ENCODE results near the gene TRIO.
"Not testable (repeated sequence)": the region's sequence is repeated elsewhere in the genome, so short reads cannot be mapped to it uniquely, and the experiment has no call there.

Gene TRIO

DNA sequence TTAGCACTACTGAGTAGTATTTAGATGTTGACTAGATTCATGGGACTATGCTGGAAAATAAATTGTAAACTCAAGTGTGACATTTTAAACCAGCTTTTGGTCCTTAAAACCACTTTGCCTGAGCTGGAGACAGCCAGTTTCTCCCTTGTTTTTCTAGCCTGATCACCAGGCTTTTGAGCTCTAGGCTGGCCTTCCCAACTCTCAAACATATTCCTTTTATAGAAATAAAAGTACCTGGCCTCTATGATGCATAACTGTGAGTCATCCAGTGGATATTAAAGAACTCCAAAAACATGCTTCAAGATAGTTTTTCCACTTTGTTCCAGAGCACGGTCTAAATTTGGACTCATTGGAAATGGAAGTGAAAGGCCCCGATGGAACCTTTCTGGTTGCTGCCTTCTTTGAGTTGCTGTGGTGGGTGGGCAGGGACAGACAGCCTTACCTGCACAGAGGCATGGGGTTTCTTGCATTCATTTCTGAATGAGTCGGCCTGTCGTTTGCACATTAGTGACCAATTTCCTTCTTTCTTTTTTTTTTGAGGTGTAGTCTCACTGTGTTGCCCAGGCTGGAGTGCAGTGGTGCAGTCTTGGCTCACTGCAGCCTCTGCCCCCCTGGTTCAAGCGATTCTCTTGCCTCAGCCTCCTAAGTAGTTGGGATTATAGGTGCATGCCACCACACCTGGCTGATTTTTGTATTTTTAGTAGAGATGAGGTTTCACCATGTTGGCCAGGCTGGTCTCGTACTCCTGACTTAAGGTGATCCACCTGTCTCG, 43.1 kb downstream of the TRIO start:
- no peak for DNase-seq (ENCODE audit: low read depth in 2 of 2)

- no peak for DNase-seq (ENCODE audit: low read depth in 2 of 2)
Observed at GRCh38 chr5:14187157-14187556, 44.0 kb downstream of the TRIO start.

- no peak for DNase-seq (ENCODE audit: low read depth in 2 of 2)
Observed at GRCh38 chr5:14187660-14188059, 44.5 kb downstream of the TRIO start.

DNA sequence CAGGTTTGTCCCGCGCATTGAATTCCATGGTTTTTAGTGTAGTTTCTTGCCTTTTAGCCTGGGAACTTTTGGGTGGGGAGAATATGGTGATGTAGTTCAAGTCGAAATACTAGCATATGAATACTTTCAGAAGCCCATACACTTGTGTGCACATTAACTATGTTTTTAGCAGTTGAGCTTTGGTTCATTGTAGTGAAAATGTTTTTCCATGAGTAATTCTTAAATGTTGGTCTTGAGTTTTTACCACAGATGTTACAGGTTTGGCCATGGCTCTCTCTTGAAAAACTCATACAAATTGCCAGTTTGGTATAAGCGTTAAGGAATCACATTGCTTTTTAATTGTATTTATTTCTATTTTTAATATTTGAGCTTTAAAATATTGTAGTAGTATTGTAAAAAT, 45.6 kb downstream of the TRIO start:
- DNase-seq (ENCODE audit: low read depth in 2 of 2) = no peak

- no peak for DNase-seq (ENCODE audit: low read depth in 2 of 2)
Observed at GRCh38 chr5:14189680-14190079, 46.5 kb downstream of the TRIO start.

- DNase-seq (ENCODE audit: low read depth in 2 of 2) = no peak
Observed at GRCh38 chr5:14190194-14191164, 47.3 kb downstream of the TRIO start.

DNA sequence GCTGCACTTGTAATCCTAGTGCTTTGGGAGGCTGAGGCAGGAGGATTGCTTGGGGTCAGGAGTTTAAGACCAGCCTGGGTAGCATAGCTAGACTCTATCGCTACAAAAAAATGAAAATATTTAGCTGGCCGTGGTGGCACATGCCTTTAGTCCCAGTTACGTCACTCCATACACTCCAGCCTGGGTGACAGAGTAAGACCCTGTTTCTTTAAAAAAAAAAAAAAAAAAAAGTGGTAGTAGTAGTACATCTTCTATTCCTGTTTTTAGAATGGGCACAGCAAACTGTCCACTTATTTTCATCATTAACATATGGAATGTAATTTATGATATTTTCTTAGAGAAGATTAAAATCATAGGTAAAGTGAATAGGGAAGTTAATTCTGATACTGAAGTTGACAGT, 48.2 kb downstream of the TRIO start:
- no peak for DNase-seq (ENCODE audit: low read depth in 2 of 2)

GRCh38 chr5:14193496-14193895, 50.4 kb downstream of the TRIO start:
- no peak for DNase-seq (ENCODE audit: low read depth in 2 of 2)

- DNase-seq (ENCODE audit: low read depth in 2 of 2) = no peak
Observed at GRCh38 chr5:14195588-14195987, 52.4 kb downstream of the TRIO start.

DNA sequence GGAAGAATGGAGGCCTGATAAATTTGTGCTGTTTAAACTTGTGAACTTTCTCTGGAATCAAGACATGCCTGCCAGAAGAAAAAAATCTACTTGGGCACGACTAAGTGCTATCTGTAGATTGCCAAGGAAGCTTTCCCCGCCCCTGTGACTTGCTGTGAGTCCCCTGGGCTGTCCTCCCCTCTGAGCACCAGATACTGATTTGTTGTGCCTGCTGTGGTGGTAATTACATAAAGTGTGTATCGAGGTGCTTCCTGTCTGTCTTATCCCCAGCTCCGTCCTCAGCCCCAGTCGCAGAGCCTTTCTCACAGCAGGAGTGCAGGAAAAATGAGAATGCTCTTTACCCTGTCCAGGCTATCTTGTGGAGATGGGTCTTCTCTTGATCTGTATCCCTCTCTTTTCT, 53.9 kb downstream of the TRIO start:
- DNase-seq (ENCODE audit: low read depth in 2 of 2) = no peak

DNA sequence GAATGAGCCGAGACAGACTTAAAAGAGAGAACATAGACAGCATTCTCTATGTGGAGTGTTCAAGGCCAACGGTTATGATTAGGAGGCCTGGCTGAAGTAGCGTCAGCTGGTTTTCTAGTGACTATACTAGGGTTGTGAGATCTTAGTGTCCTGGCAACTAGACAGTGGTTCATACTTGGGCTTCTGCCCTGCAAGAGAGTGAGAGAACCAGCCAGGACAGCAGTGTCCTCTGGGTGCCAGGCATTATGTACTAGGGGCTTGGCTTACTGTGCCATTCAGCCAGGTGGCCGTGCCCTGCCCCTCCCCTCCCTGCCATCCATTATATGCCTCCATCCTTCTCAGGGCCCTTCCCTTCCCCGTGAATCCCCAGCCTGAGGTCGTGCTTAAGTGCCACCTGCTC, 56.8 kb downstream of the TRIO start:
- DNase-seq (ENCODE audit: low read depth in 2 of 2) = no peak

DNA sequence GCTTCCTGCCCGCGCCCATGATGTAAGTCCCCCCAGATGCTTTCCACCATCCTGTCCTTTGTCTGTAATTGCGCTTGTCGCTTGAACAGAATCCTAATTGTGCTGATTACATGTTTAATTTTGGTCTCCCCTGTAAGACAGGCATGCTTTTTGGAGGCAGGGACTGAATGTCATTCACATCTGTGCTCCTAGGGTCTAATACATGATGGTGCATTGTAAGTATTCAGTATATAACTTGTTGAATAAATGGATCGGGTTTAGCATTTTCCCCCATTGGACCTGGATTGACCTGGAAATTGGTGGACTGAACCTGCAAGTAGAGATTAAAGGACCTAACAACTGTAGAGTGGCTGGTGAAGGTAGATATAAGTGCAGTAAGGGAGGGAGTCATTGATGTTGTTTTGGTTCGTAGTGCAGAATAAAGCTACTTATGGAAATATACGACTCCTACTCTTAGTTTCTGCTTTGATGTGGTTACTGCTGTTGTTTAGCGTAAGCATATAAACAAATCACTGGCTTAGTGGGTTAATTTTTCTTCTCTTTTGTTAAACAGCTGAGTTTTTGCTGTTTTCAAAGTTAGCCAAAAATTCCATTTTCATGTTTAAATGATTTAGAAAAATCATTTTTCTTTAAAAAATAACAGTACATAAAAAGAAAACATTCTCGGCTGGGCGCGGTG, 57.3 kb downstream of the TRIO start:
- DNase-seq (ENCODE audit: low read depth in 2 of 2) = no peak

GRCh38 chr5:14201325-14202045, 58.3 kb downstream of the TRIO start:
- no peak for DNase-seq (ENCODE audit: low read depth in 2 of 2)

DNA sequence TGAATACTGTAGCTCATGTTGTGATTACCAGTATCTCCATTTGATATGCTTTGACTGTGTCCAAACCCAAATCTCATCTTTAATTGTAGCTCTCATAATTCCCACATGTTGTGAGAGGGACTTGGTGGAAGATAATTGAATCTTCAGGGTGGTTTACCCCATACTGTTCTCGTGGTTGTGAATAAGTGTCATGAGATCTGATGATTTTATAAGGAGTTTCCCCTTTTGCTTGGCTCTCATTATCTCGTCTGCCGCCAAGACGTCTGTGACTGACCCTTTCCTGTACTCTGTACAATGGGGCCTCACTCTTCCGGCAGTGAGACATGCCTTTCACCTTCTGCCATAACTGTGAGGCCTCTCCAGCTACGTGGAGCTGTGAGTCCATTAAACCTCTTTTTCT, 59.3 kb downstream of the TRIO start:
- no peak for DNase-seq (ENCODE audit: low read depth in 2 of 2)

GRCh38 chr5:14204011-14204670, 61.0 kb downstream of the TRIO start:
- DNase-seq (ENCODE audit: low read depth in 2 of 2) = no peak

GRCh38 chr5:14204785-14205321, 61.7 kb downstream of the TRIO start:
- DNase-seq (ENCODE audit: low read depth in 2 of 2) = no peak

DNA sequence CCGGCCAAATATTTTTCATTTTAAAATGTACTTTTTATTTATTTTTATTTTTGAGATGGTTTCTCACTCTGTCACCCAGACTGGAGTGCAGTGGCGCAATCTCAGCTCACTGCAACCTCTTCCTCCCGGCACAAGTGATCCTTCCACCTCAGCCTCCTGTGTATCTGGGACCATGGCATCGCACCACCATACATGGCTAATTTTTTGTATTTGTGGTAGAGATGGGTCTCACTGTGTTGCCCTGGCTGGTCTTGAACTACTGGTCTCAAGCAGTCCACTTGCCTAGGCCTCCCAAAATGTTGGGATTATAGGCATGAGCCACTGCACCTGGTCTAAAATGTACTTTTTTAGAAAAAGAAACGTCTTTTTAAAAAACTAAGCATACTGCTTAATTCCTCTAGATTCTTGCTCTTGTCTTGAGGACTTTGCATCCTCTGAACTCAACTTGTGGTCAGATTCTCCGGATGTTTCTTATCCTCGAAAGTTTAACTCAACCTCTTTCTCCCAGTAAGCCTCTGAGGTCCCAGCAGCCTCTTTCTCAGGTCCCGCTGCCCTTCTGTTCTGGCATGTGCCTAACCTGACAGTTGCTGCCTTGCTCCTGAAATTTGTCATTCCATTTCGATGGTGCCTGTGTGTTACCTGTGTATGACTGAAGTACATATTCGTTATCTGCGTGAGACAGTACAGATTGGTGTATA, 63.0 kb downstream of the TRIO start:
- no peak for DNase-seq (ENCODE audit: low read depth in 2 of 2)

DNA sequence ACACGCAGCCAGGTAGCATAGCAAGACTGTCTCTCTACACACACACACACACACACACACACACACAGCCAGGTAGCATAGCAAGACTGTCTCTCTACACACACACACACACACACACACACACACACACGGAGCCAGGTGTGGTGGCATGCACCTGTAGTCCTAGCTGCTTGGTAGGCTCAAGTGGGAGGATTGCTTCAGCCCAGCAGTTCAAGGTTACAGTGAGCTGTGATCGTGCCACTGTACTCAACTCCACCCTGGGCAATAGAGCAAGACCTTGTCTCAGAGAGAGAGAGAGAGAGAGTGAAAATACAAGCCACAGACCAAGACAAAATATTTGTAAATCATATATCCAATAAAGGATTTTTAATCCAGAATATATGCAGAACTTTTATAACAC, 64.3 kb downstream of the TRIO start:
- not testable (repeated sequence) for DNase-seq (ENCODE audit: low read depth in 2 of 2)

GRCh38 chr5:14208071-14209021, 65.2 kb downstream of the TRIO start:
- no peak for DNase-seq (ENCODE audit: low read depth in 2 of 2)

All from stimulated activated CD8-positive, alpha-beta memory T cell treated with anti-CD3 and anti-CD28 coated beads, Interleukin-15, amount 100 ng/mL, for 48 hours (primary cell).